GM06990 (cell line): ENCODE measurements around the gene OR6C70.
"Not testable (repeated sequence)": the region's sequence is repeated elsewhere in the genome, so short reads cannot be mapped to it uniquely, and the experiment has no call there.

ENCODE experiments used
- DNase-seq: peaks from one replicate; pipeline ENCODE4 v3.0.0-alpha.2; 2011; ENCODE audit not compliant: insufficient read length; ENCODE audit errors: extremely low read depth
- H3K27me3 ChIP-seq: replicated peaks from 2 replicates; pipeline ENCODE4 v1.6.0; 2011; ENCODE audit warnings: low read length; ENCODE audit not compliant: control insufficient read depth, insufficient read depth
- H3K36me3 ChIP-seq: 2 replicates; pipeline ENCODE4 v1.5.1; 2011; ENCODE audit warnings: low read length; ENCODE audit not compliant: control insufficient read depth, insufficient read depth
- H3K4me3 ChIP-seq: replicated peaks from 2 replicates; pipeline ENCODE4 v1.5.1; 2011; ENCODE audit warnings: low read depth, mild to moderate bottlenecking, control low read depth, low read length
- CTCF ChIP-seq: IDR thresholded peaks from 2 replicates; pipeline ENCODE4 v1.5.1; 2011; ENCODE audit warnings: low read length, control low read depth, mild to moderate bottlenecking, inconsistent platforms; ENCODE audit not compliant: insufficient read depth, poor library complexity, severe bottlenecking

The OR6C70 gene

GRCh38 chr12:55499231-55499630 lies 29.3 kb upstream of the OR6C70 start:
- DNase-seq, result no peak
- H3K27me3 ChIP-seq, result no peaks in the 10 kb centered on the region; the same call in 1 of the 2 replicates
- no peak for TF ChIP-seq CTCF
- H3K4me3 ChIP-seq, result no peak overlapping the region
- no peaks in the 10 kb centered on the region for H3K36me3 ChIP-seq

- H3K4me3 ChIP-seq, result no peak overlapping the region
Observed at GRCh38 chr12:55495490-55495889, 25.6 kb upstream of the OR6C70 start.

GRCh38 chr12:55492078-55492477 lies 22.1 kb upstream of the OR6C70 start, which contains the start of gene OR6C68:
Gene OR6C68 (plus strand): TSS chr12:55492378. CDS start chr12:55492378, 0 bp downstream.
- TF ChIP-seq CTCF, result no peak
- Histone ChIP-seq H3K27me3 (no peaks in the 10 kb centered on the region), H3K4me3 (no peak within 1 kb of the TSS), H3K36me3 (no peaks in the 10 kb centered on the region)
- DNase-seq, result no peak

More at GRCh38 chr12:55495490-55495889, 25.6 kb upstream of the OR6C70 start:
- Histone ChIP-seq H3K36me3 (no peaks in the 10 kb centered on the region), H3K27me3 (no peaks in the 10 kb centered on the region)
- TF ChIP-seq CTCF, result no peak
- DNase-seq, result no peak

GRCh38 chr12:55484284-55484683 lies 14.3 kb upstream of the OR6C70 start:
- H3K27me3 ChIP-seq, H3K4me3 ChIP-seq, H3K36me3 ChIP-seq, DNase-seq: not testable (repeated sequence)

- DNase-seq, H3K36me3 ChIP-seq, H3K27me3 ChIP-seq, H3K4me3 ChIP-seq: not testable (repeated sequence)
Observed at GRCh38 chr12:55479136-55479535, 9.2 kb upstream of the OR6C70 start.

GRCh38 chr12:55472264-55472663 lies 2.3 kb upstream of the OR6C70 start:
- no peak for TF ChIP-seq CTCF
- no peaks in the 10 kb centered on the region for H3K27me3 ChIP-seq
- H3K36me3 ChIP-seq, result no peaks in the 10 kb centered on the region
- H3K4me3 ChIP-seq, result no peak overlapping the region
- DNase-seq, result no peak

DNA sequence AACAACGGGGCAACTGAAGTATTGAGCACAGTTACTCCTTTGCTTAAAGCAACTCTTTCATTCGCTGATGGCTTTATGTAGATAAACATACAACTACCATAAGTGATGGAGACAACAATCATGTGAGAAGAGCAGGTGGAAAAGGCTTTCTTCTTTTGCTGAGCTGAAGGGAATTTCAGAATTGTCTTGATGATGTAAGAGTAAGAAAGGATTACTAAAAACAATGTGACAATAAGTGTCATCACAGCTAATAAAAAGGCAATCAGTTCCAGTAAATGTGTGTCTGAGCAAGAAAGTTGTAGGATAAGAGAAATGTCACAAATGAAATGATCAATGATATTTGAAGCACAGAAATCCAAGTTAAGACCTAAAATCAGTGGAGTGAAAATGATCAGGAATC lies 647 bp downstream of the OR6C70 start:
- H3K27me3 ChIP-seq, result no peaks in the 10 kb centered on the region
- DNase-seq, result no peak
- no peak for TF ChIP-seq CTCF
- no peaks in the 10 kb centered on the region for H3K36me3 ChIP-seq
- no peak overlapping the region for H3K4me3 ChIP-seq
